Measurements from ENCODE around the gene AJM1.

Gene AJM1

GRCh38 chr9:136852664-136853595, 10.7 kb downstream of the AJM1 start:
- DNase-seq (ENCODE audit: low read depth), result no peak
- no peak overlapping the region for H3K4me3 ChIP-seq (ENCODE audit: low read depth, low read length)

GRCh38 chr9:136853596-136854112, 11.4 kb downstream of the AJM1 start:
- DNase-seq (ENCODE audit: low read depth), result no peak
- no peak overlapping the region for H3K4me3 ChIP-seq (ENCODE audit: low read depth, low read length)

- H3K4me3 ChIP-seq (ENCODE audit: low read depth, low read length), result no peak overlapping the region
- DNase-seq (ENCODE audit: low read depth), result no peak
These were observed 12.0 kb downstream of the AJM1 start for GRCh38 chr9:136854113-136854841.

GRCh38 chr9:136854842-136855460, 12.7 kb downstream of the AJM1 start:
- DNase-seq (ENCODE audit: low read depth), result no peak
- H3K4me3 ChIP-seq (ENCODE audit: low read depth, low read length), result no peak overlapping the region

GRCh38 chr9:136855461-136856078, 13.3 kb downstream of the AJM1 start:
- no peak overlapping the region for H3K4me3 ChIP-seq (ENCODE audit: low read depth, low read length)
- no peak for DNase-seq (ENCODE audit: low read depth)

GRCh38 chr9:136856079-136856476, 13.8 kb downstream of the AJM1 start:
- DNase-seq (ENCODE audit: low read depth), result no peak
- H3K4me3 ChIP-seq (ENCODE audit: low read depth, low read length), result no peak overlapping the region

- no peak overlapping the region for H3K4me3 ChIP-seq (ENCODE audit: low read depth, low read length)
- DNase-seq (ENCODE audit: low read depth), result no peak
These were observed 14.4 kb downstream of the AJM1 start for GRCh38 chr9:136856541-136857141.

GRCh38 chr9:136857166-136857565, 14.9 kb downstream of the AJM1 start:
- no peak overlapping the region for H3K4me3 ChIP-seq (ENCODE audit: low read depth, low read length)
- DNase-seq (ENCODE audit: low read depth), result no peak

GRCh38 chr9:136857581-136858412, 15.5 kb downstream of the AJM1 start:
- no peak overlapping the region for H3K4me3 ChIP-seq (ENCODE audit: low read depth, low read length)
- DNase-seq (ENCODE audit: low read depth), result no peak

GRCh38 chr9:136858452-136858843, 16.2 kb downstream of the AJM1 start:
- DNase-seq (ENCODE audit: low read depth), result no peak
- H3K4me3 ChIP-seq (ENCODE audit: low read depth, low read length), result no peak overlapping the region

- H3K4me3 ChIP-seq (ENCODE audit: low read depth, low read length), result no peak overlapping the region
- DNase-seq (ENCODE audit: low read depth), result no peak
These were observed 16.8 kb downstream of the AJM1 start for GRCh38 chr9:136858844-136859757.

GRCh38 chr9:136860529-136860928, 18.3 kb downstream of the AJM1 start:
- no peak overlapping the region for H3K4me3 ChIP-seq (ENCODE audit: low read depth, low read length)
- DNase-seq (ENCODE audit: low read depth), result no peak

- H3K4me3 ChIP-seq (ENCODE audit: low read depth, low read length), result no peak overlapping the region
- no peak for DNase-seq (ENCODE audit: low read depth)
These were observed 18.9 kb downstream of the AJM1 start for GRCh38 chr9:136860933-136861873.

GRCh38 chr9:136861874-136862457, 19.7 kb downstream of the AJM1 start:
- no peak overlapping the region for H3K4me3 ChIP-seq (ENCODE audit: low read depth, low read length)
- DNase-seq (ENCODE audit: low read depth), result no peak

GRCh38 chr9:136862849-136863622, 20.8 kb downstream of the AJM1 start:
- no peak overlapping the region for H3K4me3 ChIP-seq (ENCODE audit: low read depth, low read length)
- DNase-seq (ENCODE audit: low read depth), result no peak

Measured in skeletal muscle cell (primary cell).